Effector memory CD4-positive, alpha-beta T cell (primary cell): ENCODE measurements around the gene MRPL20.
"Not testable (repeated sequence)": the region's sequence is repeated elsewhere in the genome, so short reads cannot be mapped to it uniquely, and the experiment has no call there.

Experiments used
- DNase-seq, 3 donors: peaks; one replicate each; pipeline ENCODE4 v3.0.0-alpha.2; 2020
- H3K27ac ChIP-seq: 2 replicates; pipeline ENCODE4 v1.7.0; 2013; ENCODE audit warnings: mild to moderate bottlenecking, low read length, moderate library complexity; ENCODE audit not compliant: insufficient read depth, poor library complexity, severe bottlenecking
- H3K27me3 ChIP-seq: replicated peaks from 2 replicates; pipeline ENCODE4 v1.7.0; 2013; ENCODE audit warnings: mild to moderate bottlenecking, low read length; ENCODE audit not compliant: insufficient read depth, control insufficient read depth, poor library complexity, severe bottlenecking
- H3K36me3 ChIP-seq: 2 replicates; pipeline ENCODE4 v1.7.0; 2013; ENCODE audit warnings: mild to moderate bottlenecking, low read length, moderate library complexity; ENCODE audit not compliant: control insufficient read depth, insufficient read depth
- H3K4me1 ChIP-seq: 2 replicates; pipeline ENCODE4 v1.7.0; 2013; ENCODE audit warnings: low read length, mild to moderate bottlenecking; ENCODE audit not compliant: control insufficient read depth, insufficient read depth, poor library complexity, severe bottlenecking
- H3K4me3 ChIP-seq: 2 replicates; pipeline ENCODE4 v1.7.0; 2013; ENCODE audit warnings: low read length, low read depth, mild to moderate bottlenecking; ENCODE audit not compliant: insufficient read depth, poor library complexity, severe bottlenecking
- H3K9me3 ChIP-seq: 2 replicates; pipeline ENCODE4 v1.7.0; 2013; ENCODE audit warnings: mild to moderate bottlenecking, low read length, moderate library complexity; ENCODE audit not compliant: control insufficient read depth

The MRPL20 gene

DNA sequence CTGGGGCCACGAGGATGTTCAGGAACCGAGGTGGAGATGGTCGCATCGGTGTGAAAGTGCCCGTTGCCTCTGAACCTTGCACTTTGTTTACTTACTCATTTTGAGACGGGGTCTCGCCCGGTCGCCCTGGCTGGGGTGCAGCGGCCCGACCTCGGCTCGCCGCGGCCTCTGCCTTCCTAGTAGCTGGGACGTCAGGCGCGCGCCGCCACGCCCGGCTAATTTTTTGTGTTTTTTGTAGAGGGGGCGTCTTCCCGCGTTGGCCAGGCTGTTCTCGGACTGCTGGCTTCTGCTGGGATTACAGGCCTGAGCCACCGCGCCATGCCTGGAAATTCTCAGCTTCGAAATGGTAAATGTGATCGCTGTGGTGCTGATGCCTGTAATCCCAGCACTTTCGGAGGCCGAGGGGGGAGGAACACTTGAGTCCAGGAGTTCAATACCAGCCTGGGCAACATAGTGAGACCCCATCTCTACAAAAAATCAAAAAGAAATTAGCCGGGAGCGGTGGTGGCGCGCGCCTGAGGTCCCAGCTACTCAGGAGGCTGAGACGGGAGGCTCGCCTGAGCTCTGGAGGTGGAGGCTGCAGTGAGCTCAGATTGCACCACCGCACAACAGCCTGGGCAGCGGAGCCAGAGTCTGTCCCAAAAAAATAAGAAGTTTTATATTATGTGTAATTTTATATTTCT is 684 bp upstream of the MRPL20 start:
- Histone ChIP-seq H3K27ac (peak overlapping the region; percentile 84), H3K4me3 (peak overlapping the region; percentile 97), H3K36me3 (peaks cover 20% of the 10 kb centered on the region), H3K9me3 (no peaks in the 10 kb centered on the region), H3K4me1 (peaks cover 15% of the 10 kb centered on the region), H3K27me3 (no peaks in the 10 kb centered on the region)
- peak in 1 of 3 donors; percentile 15 for DNase-seq

DNA sequence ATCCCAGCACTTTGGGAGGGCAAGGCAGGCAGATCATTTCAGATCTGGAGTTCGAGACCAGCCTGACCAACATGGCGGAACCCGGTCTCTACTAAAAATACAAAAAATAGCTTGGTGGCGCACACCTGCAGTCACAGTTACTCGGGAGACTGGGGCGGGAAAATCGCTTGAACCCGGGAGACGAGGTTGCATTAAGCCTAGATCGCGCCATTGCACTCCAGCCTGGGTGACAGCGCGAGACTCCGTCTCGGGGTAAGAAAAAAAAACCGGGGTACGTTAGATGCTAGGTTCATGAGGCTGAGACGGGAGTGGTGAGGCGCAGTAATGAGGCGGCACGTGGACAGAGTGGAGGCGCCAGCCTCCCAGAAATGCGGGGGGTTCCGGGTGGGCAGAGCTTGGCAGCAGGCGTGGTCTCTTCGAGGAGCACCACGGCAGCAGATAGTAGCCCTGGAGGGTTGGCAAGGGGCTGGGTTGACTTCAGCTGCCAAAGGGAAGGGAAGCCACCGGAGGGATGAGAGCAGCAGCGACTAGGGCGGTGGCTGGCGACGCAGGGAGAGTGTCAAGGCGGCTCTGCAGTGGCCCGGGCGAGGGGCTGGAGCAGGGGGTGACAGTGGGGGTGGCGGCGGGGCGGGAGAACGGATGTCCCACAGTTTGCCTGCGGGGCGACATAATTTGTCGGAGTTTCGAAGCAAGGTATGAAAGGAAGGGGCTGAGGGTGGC is 832 bp downstream of the MRPL20 start:
- H3K9me3 ChIP-seq = no peaks in the 10 kb centered on the region
- H3K36me3 ChIP-seq = peaks cover 33% of the 10 kb centered on the region
- no peak for DNase-seq
- H3K4me1 ChIP-seq = peaks cover 15% of the 10 kb centered on the region
- no peaks in the 10 kb centered on the region for H3K27me3 ChIP-seq
- peak overlapping the region; percentile 97 for H3K4me3 ChIP-seq
- H3K27ac ChIP-seq = peak overlapping the region; percentile 84

DNA sequence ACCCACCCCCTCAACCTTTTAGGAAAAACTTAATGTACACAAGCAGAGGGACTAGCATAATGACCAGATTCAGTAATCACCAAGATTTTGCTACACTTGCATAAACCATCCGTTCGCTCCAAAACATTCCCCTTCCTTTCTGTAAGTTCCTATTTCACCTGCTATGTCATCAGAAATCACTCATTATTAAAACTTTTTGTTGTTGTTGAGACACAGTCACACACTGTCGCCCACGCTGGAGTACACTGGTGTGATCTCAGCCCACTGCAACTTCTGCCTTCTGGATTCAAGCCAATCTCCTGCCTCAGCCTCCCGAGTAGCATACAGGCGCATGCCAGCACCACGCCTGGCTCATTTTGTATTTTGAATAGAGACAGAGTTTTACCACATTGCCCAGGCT is 3.4 kb downstream of the MRPL20 start:
- Histone ChIP-seq H3K36me3 (peaks cover 33% of the 10 kb centered on the region), H3K27ac (no peak overlapping the region), H3K27me3 (no peaks in the 10 kb centered on the region), H3K4me3 (no peak overlapping the region), H3K9me3 (no peaks in the 10 kb centered on the region), H3K4me1 (peaks cover 30% of the 10 kb centered on the region)
- no peak for DNase-seq

GRCh38 chr1:1402901-1403392 is 4.1 kb downstream of the MRPL20 start:
- H3K27ac ChIP-seq, H3K27me3 ChIP-seq, DNase-seq, H3K9me3 ChIP-seq, H3K4me3 ChIP-seq: not testable (repeated sequence)
- Histone ChIP-seq H3K36me3 (peaks cover 35% of the 10 kb centered on the region), H3K4me1 (peaks cover 36% of the 10 kb centered on the region)

- peaks cover 41% of the 10 kb centered on the region for H3K36me3 ChIP-seq
Observed at GRCh38 chr1:1402072-1402900, 4.8 kb downstream of the MRPL20 start.

DNA sequence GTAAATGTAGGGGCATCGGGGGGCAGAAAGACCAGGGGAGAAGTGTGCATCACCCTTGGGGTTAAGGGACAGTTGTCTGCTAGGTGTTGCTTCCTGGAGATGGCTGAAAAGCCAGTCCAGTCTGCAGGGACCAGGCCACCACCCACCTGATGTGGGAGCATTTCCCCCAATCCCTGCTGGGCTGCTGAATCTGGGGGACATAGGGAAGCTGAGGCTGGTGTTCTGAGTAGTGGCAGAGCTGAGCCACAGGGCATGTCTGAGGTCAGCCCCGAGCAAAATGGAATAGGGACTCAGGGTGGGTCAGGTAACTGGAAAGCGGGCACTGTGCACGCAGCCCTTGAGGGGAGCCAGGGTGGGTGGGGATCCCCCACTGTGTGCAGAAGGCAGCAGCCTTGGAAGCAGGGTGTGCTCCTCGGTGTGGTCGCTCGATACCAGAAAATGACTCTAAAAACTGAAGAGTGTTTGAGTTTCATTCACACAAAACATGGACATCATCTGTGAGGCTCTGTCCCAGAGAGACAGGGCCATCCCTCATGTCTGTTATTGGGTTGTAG is 5.6 kb downstream of the MRPL20 start:
- peaks cover 38% of the 10 kb centered on the region for H3K4me1 ChIP-seq
- no peaks in the 10 kb centered on the region for H3K27me3 ChIP-seq
- no peak overlapping the region for H3K4me3 ChIP-seq
- no peaks in the 10 kb centered on the region for H3K9me3 ChIP-seq
- no peak overlapping the region for H3K27ac ChIP-seq
- DNase-seq = no peak
- peaks cover 46% of the 10 kb centered on the region for H3K36me3 ChIP-seq

More at GRCh38 chr1:1402072-1402900, 4.8 kb downstream of the MRPL20 start:
- no peaks in the 10 kb centered on the region for H3K27me3 ChIP-seq
- no peaks in the 10 kb centered on the region for H3K9me3 ChIP-seq
- no peak overlapping the region for H3K4me3 ChIP-seq
- peaks cover 39% of the 10 kb centered on the region for H3K4me1 ChIP-seq
- no peak for DNase-seq
- H3K27ac ChIP-seq = no peak overlapping the region

DNA sequence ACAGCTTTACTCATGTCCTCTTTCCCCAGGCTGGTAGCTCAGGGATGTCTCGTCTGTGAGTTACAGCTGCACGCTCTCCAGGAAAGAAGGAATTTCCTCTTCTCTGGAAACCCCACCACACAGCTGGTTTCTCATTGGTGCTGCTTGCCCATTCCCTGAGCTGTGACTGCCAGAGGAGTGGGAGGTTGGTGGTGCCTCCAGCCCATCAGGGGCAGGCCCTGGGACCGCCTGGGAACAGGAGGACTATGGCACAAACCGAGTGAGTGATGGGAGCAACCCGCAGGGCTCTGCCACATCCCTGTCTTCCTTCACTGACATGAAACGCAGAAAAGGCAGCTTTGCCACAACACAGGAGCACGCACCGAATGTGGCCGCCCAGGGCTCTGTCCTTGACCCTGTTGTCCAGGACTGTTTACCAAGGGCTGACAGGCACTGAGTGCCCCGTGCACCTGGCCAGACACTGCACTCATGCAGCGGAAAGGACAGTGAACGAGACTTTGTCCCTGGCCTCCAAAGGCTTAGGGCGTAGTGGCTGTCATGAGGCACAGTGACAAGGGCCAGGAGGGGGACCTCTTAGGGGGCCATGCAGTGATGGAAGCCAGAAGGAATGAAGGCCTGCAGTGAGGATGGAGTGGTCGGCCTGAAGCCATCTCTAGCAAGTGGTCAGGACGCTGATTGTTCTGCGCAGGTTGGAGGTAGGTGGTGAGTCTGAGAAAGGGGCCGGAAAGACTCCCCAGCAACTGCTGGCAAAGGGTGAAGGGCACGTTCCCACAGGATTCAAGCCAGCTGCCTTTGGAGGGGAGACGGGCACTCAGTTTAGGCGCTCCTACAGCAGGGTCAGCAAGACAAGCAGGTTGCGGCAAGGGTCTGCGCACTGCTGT is 6.3 kb downstream of the MRPL20 start:
- Histone ChIP-seq H3K9me3 (no peaks in the 10 kb centered on the region), H3K4me3 (no peak overlapping the region), H3K4me1 (peaks cover 31% of the 10 kb centered on the region), H3K27ac (no peak overlapping the region), H3K36me3 (peaks cover 46% of the 10 kb centered on the region), H3K27me3 (no peaks in the 10 kb centered on the region)
- DNase-seq = no peak

DNA sequence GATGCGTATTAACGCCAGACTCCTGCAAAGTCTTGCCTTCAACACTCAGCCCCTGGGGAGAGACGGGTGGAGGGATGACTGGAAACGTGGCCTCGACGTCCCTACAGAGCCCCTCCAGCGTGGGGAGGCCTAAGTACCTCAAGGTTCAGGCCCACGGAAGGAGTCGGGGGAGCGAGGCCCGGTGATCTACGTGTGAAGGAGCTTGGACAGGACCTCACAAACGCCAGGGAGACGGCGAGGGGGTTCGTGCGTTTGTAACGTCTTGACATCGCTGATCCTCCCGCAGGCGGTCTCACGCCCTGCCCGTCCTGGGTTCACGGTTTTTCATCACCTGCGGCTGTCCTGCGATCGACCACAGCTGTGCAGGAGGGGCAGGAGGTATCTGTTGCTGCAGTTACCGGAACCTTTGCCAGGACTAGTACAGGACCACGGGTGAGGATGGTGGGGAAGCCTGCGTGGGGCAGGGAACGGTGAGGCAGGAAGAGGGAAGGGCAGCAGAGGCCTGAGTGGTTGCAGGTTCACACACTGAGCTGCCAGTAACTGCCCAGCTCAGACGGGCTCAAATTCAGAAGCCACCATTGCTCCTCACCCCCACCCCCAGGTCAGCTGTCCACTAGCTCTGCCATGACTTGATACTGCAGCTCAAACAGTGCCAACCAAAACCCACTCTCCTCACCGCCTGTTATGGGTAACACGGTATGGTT is 7.1 kb downstream of the MRPL20 start:
- peak overlapping the region; percentile 84 for H3K27ac ChIP-seq
- H3K9me3 ChIP-seq = no peaks in the 10 kb centered on the region
- H3K4me3 ChIP-seq = peak overlapping the region; percentile 74
- no peaks in the 10 kb centered on the region for H3K27me3 ChIP-seq
- H3K4me1 ChIP-seq = peaks cover 28% of the 10 kb centered on the region
- H3K36me3 ChIP-seq = peaks cover 47% of the 10 kb centered on the region
- no peak for DNase-seq
